Measurements from ENCODE around the gene TCFL5.

TCFL5 gene

DNA sequence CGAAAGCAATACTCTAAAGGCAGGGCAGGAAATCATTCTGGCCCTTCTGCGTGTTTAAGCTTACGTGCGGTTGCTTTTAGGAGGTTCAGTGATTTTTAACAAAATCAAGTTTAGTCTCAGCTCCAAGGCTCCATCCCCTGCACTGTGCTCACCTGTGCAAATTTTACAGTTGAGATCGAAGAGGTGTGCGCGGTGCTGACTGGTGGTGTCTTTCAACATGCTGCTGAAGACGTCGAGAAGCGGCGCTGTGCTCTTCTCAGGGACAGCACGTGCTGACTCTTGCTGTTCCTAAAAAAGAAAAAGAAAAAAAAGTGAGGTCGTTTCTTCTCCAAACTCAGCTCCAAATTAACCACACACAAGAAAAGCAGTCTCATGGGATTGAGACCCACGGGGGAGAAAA, 32.6 kb upstream of the TCFL5 start:
- no peak for DNase-seq

DNA sequence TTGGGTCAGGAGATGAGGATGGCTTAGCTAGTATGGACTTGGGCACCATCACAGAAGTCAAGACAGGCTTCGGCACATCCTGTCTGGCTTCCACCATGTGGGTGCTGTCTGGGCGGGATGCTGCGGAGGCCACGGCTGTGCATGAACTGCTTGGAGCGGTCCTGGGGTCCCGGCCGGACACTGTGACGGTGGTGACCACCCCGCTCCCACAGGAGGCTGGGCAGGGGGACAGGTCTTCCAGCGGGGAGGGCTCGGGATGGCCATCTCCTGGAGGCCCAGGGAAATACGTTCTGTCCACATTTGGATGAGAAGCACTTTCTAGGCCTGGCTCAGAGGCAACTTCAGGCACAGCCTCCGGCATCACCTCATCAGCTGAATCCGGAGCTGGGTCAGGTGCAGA, 32.1 kb upstream of the TCFL5 start:
- no peak for DNase-seq

DNA sequence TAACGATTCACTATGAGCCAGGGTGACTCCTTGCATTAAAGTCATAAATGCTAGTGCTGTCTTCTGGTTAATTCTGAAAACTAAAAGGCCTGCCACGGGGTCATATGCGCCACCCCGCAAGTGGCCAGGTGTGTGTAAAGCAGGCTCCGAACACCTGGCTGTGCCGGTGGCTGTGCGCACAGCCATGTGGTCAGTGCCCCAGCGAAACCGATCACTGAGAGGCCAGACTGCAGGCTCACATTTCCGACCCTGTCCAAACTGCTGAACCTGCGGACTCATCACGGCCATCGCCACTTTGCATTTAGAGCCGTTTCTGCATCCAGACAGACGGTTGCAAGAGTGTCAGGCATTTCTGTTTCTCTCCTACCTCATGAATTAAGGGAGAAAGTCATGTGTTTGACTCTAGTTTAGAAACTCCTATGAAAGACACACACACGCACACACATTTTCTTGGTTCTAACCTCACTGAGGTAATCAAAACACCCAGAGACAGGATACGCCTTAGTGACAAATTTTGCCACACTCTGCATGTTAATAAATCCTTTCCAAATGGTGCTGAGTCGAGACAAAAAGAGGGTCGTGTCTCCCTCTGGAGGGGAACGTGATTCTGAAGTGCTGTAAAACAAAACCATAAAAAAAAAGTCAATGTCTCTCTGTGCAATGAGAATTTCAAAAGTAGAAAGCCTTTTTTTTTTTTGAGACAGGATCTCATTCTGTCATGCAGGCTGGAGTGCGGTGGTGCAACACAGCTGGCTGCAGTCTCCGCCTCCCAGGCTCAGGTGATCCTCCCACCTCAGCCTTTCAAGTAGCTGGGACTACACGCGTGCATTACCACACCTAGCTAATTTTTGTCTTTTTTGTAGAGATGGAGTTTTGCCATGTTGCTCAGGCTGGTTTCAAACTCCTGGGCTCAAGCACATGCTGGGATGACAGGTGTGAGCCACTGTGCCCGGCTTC, 31.0 kb upstream of the TCFL5 start:
- no peak for DNase-seq

DNA sequence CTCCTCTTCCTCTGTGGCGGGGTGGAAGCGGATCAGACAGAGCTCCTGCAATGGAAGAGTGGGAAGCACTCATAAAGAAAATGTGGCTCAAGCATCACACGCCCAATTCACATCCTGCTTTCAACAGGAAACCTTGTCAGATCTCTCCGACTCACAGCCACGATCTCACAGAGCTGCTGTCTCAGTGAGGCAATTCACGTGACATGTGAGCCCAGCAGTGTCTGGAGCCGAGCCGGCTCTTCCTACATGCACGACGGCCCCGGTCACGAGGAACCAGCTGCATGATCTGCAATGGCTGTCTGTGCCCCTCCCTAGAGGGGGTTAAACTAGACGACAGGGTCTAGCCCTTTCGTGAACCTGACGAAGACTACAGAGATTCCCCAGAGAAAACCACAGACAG, 29.5 kb upstream of the TCFL5 start:
- no peak for DNase-seq

DNA sequence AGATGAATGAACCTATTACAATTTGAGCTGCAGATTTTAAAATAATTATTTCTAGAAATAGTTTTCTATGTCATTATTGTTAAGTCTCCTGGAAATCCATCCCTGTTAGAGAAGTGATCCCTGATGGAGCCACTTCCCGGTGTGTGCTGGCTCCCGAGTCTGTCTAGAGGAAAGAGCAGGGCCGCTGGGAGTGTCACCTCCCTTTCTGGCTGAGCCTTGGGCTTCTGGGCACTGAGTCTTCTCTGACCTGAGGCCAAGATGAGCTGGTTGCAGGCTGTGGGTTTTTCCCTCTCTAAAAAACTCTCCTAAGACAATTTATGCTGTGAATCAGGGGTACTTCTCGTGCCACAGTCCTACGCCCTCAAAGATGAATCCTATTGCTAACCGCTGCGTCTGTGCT, 28.8 kb upstream of the TCFL5 start:
- DNase-seq = no peak

DNA sequence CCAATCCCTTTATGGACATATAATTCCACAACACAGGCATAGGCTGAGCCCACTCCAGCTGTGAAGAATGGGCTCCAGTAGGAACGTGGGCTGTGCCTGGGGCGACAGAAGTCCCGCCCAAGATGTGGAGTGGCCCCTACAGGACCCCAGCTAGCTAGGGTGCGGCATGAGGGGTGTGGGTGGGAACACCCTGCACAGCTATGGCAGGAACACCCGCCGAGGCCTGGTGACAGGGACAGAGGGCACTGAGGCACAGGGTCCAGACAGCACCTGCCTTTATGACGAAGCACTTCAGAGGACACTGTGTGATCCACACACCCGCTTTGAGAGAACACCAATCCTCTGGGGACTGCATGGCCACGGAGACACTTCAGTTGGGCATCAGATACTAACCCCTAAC, 28.2 kb upstream of the TCFL5 start:
- DNase-seq = no peak

DNA sequence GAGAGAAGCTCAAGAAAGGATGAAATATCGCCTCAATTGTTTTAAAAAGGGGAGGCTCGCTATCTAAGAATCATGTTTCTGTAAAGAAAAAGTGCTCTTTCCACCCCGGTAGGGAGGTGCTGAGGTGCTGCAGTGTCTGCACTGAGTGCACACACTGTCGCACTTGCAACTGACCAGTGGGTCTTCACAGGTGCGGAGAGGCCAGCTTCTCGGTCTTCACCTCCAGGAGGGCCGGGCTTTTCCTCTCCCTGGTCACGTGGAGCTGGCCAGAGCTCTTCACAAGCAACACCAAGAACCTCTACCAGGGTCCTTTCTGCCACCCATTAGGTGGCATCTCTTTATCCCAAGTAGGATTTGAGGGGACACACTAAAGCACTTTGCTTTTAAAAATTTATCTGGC, 27.8 kb upstream of the TCFL5 start:
- no peak for DNase-seq

DNA sequence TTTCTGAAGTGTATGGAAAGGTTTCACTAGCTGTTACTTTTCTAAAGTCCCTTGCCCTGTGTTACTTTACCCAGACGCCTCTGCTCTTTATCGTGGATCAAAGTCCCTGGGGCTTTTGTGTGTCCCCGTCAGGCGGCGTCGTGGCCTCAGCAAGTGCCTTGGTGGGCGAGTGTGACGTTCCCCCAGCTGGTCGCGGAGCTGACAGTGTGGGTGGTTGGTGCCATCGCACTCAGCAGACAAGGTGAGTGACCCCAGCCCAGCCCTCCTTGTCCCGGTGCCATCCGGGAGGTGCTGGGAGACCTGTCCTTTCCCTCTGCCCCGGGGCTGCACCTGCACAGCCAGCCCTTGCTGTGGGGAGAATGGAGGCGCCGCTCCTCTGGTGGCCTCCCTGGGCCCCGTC, 27.3 kb upstream of the TCFL5 start:
- DNase-seq = no peak

DNA sequence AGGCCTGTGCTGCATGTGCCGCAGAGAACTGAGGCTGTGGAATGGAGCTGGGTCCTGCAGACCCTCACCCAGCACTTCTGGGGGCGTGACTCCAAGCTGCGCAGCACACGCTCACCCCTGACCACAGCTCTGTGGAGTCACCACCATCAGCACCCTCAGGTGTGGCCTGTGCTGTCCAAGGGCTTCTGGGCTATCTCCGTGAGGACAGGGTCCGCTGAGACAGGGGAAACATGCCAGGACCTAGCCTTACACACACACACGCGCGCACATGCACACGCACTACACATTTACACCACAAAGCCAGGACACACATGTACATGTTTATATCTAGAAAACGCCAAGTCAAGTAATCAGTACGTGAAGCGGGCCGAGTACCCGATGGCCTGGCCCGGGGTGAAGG, 26.8 kb upstream of the TCFL5 start:
- no peak for DNase-seq

DNA sequence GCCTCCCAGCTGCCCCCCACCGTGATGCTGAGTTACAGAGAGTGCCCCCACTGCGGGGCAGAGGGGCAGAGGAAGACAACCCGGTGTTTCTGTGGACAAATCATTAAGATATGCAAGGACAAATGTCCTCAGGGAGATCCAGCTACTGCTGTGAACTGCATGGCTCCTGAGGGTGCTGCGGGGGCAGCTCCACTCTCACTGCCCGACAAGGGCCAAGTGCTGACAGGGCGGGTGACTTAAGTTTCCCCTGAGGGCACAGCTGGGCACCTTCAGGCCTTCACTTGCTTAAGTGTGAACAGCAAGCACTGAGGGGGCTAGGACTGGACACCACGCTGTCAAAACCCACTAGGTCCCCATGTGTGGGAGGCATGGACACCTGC, 26.2 kb upstream of the TCFL5 start:
- DNase-seq = no peak

DNA sequence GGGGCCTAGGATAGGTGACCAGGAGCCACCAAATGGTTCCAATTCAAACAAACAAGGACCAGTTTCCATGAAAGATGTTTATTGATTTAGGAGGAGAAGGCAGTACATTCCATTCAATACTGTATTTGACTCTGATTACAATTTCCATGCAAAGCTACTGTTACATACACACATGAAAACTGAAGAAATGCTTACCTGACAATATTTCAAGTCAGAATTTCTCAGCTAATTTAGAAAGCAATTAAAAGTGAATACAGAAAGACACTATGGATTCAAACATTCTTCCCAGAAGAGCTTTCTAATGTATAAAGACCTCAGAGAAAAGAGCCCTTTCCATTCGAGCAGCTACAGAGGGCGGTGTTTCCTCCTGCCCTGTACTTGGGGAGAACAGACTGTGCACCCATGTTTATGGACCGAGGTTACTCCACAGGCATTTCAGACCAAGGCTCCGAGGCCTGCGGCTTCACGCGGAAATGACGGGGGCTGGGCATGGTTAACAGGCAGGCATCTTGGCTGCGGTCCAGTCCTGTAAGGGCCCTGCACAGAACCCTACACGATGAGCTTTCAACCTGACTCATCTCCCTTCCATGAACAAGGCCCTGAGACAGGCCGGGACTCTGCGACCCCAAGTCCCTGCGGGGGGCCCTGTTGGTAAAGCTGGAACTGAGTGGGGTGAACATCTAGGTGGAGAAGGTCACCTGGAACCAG, 25.7 kb upstream of the TCFL5 start:
- peak; percentile 78 for DNase-seq

DNA sequence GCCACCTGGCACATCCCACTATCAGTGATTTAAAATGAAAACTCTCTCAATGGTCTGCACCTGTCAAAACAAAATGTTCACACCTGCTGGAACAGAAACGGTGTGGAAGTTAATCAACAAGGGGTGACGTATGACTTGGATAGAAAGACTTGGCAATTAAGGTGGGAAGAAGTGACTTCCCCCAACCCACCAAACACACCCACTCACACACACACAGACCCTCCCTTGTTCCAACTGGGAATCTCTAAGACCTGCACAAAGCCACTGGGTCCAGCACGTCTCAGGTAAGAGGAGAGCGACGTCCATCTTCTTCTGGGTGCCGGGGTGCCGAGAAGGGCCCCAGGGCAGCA, 25.1 kb upstream of the TCFL5 start:
- DNase-seq = peak; percentile 61

DNA sequence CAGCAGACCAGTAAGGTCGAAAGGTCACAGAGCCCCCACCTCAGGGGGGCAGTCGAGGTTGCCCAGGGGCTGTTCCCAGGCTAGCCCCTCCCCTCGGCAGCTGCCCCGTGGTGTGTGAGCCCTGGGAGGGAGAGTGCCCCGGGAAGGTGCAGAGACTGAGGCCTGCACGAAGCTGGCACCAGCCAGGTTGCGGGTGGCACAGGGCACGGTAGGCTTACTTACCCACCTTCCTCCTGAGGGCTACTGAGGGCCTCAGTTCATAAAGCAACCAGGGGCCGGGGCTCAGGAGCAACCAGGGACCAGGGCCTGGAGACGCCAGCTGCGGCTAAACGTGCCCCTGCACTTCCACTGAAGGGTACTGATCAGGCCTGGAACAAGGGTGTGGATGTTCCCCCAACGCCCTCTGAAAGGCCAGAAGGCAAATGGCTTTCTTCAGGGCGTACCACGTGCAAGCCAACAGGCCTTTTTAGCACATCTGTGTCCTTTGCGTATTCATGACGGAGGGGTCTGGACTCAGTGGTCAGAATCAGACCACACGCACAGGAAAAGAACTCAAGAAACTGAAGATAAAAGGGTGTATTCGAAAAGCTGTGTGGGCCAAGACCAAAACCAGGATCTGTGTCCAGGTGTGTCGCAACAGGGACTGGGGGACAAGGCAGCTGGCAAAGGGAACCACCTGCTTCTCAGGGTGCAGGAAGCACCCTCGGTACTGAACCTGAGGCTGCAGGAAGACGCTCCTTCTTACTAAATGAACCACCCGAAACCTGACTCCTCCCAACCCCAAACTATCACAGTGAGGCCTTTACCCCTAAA, 24.5 kb upstream of the TCFL5 start:
- DNase-seq = no peak

DNA sequence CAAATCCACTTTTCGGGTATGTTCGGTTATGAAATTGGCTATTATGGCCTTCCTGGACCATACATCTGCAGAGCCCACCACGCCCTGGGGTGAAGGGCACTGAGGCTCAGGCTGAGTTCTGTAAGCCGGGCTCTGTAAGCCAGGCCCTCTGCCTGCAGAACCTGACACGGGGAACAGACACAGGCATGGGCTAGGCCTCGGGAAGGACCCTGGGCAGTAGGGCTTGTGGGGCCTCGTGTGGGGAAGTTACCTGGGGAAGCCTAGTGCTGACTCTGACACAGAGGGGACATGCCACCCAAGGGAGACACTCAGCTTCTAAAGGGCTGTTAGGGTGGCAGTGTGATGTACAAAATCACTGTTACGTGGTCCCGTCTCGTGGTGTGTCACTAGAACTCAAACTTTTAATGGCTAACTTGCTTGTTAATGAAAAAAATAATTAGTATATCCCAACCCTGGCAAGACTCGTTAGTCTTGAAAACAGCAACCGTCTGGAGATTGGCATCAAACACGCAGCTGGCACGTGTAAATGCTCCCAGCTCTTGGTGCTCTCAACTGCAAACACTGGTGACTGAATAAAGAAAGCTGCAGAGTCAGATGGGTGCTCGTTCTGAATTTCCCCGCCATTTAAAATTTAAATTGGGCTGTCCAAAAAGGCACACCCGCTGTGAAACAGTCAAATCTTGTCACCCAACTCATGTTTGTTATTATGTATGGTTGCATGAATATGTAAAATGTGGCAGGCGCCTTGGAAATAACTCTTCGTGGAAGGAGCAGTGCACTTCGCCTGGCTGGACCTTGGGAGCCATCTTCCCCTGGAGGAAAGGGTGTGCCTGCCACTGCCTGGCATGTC, 23.6 kb upstream of the TCFL5 start:
- DNase-seq = no peak

DNA sequence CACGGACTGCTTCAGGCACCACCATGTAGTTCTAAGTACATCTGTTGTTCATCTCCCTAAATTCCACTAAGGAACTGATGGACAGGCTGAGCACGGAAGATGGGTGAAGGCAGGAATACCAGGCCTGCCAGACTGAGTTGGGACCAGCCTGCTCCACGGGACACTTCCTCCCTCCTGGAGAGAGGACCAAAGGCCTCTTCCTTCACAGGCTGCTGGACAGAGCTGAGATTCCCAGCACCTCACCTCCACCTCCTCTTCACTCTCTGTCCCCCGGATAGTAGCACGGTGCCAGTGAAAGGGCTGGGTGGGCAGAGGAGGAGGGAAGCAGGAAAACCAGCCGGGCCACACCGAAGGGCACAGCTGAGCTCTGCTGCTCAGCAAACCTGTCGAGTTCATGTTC, 22.9 kb upstream of the TCFL5 start:
- no peak for DNase-seq

DNA sequence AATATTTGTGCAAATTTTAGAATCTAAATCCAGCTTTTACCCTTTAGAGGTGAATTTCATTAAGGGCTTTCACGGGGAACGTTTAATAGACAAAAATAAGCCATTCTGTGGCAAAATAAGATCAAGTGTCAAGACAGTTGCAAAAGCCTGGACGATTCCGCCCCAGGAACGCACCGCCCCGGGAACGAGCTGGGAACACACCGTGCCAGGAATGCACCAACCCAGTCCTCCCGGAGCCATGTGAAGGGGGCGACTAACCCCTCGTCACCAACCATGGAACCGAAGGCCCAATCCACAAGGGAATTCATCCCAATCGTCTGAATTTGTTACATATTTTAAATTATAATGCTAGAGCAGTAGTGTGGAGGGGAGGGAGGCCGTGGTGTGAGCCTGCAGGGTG, 20.8 kb upstream of the TCFL5 start:
- no peak for DNase-seq

DNA sequence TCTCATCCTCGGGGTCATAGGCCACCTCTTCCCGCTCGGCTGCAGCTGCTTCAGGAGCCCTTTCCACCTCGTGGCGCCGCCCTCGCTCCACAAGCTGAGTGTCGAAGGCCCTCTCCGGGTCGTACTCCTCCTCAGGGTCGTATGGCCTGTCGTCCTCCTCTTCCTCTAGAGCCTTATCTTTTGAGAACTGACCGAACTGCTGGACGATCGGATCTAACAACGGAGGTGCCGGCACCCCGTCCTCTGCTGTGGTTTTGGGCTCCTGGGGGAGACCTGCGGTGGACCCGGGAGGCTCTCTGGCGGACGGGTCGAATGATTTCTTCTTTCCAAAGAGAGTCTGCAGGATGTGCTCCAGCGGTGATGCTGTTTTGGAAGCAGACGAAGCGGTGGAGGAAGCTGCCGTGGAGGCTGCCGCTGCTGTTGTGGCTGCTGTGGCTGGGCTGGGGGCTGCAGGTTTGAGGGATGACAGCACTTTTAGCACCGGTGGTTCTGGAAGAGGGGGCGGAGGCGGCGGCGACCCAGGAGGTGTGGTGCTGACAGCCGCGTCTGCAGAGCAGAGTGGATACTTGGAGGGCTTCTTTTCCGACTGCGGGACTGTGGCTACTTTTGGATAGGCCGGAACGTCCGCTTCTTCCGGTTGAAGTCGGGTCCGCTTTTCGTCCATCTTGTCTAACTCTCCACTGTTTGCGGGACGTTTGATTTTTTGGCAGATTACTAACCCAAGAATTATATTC, 20.2 kb upstream of the TCFL5 start:
- DNase-seq = no peak

DNA sequence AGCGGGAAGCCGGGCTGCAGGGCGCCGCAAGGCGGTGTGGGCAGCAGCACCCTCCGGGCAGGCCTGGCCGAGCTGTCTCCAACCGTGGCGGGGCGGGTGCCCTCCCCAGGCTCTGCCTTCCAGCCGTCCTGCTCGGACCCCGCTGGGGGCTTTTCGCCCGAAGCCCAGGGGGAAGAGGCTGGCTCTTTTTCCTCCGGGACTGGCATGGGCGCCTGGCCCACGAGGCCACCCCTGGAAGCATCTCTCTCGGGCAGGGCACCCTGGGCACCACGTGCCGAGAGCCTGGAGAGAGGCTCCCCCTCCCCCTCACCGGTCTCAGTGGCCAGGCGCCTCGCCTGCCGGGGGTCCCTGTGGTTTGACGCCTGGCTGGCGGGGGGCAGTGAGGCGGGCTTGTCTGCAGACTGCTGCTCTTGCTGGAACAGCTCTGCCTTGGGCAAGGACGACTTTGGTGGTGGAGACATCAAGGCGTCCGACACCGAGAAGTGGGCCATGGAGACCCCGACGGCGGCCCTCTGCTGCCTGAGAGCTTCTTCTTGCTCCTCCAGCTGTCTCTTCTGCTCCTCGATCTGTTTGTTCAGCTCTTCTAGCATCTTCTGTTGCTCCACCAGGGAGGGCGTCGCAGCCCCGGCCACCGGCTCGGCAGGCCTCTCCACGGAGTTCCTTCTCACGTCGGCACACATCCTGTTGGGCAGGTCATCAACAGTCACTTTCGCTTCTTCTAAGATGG, 19.5 kb upstream of the TCFL5 start:
- DNase-seq = no peak

DNA sequence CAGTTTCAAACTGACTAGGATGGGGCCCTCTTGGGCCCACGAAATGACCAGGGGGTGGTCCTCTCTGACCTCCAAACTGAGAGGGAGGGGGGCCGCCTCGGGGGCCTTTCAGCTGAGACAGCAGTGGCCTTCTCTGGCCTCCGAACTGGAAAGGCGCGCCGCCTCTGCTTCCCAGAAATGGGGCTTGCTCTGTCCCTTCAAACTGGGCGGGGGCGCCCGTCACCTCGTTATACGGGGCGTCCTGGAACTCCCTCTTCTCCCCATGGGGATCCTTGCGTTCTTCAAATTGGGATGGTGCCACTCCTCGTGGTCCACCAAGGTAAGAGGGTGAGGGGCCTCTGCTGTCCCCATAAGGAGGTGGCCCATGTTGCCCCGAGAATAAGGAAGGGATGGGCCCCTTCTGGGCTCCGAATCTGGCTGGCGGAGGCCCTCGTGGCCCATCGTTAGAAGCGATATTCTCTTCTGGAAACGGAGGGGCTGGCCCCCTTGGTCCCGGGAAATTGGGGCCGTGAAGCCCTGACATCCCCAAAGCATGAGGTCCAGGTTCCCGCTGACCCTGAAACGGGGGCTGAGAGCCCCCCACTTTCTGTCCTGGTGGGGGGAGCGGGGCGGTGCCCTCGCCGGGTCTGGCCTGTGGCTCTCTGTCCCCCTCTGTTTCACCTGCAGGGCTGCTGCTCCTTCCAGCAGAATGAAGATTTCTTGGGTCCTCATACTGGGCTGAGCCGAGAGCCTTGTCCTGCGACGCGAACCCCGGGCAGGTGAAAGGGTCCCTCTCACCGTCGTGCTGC, 18.7 kb upstream of the TCFL5 start:
- no peak for DNase-seq

Measured in NCI-H2029 treated with DMSO at 0.1 percent for 48 hours (cell line).